ENCODE data around the gene NCOA1. TPM values are rescaled to one million over a fixed set of nuclear protein-coding genes. Genes with fewer than 3 reads are reported as not detected.
A peak's percentile ranks its signal among the peaks of the same experiment; 100 is the strongest.

The NCOA1 gene
- total RNA-seq, 1 experiment from 2014 or later = 24.6 TPM

DNA sequence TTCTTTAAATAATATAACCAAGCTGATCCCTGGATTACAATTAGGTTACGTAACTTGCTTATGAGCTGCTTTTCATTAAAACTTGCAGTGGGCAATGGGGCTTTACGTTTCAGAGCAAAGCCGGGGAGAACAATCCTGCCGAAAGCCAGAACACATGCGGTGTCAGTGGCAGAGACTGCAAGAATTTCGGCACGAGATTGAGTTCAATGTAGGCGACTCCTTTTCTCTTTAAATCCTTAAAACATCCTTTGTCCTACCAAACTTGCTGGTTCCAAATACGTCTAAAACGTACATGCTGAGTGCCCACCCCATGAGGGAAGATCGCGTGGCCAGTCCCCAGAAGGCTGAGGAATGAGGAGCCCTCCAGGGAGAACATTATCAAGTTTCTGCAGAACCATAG is 36.8 kb upstream of the NCOA1 start:
- DNase-seq (ENCODE audit: low read depth, low spot score) = no peak
- ATAC-seq = no peak
- in situ Hi-C loops (cut with HindIII; ENCODE audit: low pct_unique_long_range_greater_than_20kb, low sequenced_read_pairs) = no loop called here
- ChIA-PET POLR2A (interaction anchor here (0.6 to 1.3 kb wide), 2 partner anchors 32 to 306 kb away, joined by 3 to 7 read pairs; no protein-coding TSS in a partner anchor), CTCF (interaction anchor here (0.6 to 0.7 kb wide), 3 partner anchors 33 to 344 kb away, joined by 3 to 4 read pairs (median 3); no protein-coding TSS in a partner anchor)
- intact Hi-C loops (cut with micrococcal nuclease; ENCODE audit: unreplicated experiment) = no loop called here
- TF ChIP-seq, protein P1, sequence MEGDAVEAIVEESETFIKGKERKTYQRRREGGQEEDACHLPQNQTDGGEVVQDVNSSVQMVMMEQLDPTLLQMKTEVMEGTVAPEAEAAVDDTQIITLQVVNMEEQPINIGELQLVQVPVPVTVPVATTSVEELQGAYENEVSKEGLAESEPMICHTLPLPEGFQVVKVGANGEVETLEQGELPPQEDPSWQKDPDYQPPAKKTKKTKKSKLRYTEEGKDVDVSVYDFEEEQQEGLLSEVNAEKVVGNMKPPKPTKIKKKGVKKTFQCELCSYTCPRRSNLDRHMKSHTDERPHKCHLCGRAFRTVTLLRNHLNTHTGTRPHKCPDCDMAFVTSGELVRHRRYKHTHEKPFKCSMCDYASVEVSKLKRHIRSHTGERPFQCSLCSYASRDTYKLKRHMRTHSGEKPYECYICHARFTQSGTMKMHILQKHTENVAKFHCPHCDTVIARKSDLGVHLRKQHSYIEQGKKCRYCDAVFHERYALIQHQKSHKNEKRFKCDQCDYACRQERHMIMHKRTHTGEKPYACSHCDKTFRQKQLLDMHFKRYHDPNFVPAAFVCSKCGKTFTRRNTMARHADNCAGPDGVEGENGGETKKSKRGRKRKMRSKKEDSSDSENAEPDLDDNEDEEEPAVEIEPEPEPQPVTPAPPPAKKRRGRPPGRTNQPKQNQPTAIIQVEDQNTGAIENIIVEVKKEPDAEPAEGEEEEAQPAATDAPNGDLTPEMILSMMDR (IDR thresholded peaks at IDR 0.05) = no peak
- TF ChIP-seq POLR2AphosphoS5 (IDR thresholded peaks at IDR 0.05; ENCODE audit: low read depth, low read length) = no peak
- no peak for TF ChIP-seq SIN3A (IDR thresholded peaks at IDR 0.05; ENCODE audit: borderline replicate concordance, insufficient read depth, low read depth, low read length)
- TF ChIP-seq TCF7L2 (IDR thresholded peaks at IDR 0.05; ENCODE audit: low read depth, low read length) = no peak
- TF ChIP-seq, protein P2, sequence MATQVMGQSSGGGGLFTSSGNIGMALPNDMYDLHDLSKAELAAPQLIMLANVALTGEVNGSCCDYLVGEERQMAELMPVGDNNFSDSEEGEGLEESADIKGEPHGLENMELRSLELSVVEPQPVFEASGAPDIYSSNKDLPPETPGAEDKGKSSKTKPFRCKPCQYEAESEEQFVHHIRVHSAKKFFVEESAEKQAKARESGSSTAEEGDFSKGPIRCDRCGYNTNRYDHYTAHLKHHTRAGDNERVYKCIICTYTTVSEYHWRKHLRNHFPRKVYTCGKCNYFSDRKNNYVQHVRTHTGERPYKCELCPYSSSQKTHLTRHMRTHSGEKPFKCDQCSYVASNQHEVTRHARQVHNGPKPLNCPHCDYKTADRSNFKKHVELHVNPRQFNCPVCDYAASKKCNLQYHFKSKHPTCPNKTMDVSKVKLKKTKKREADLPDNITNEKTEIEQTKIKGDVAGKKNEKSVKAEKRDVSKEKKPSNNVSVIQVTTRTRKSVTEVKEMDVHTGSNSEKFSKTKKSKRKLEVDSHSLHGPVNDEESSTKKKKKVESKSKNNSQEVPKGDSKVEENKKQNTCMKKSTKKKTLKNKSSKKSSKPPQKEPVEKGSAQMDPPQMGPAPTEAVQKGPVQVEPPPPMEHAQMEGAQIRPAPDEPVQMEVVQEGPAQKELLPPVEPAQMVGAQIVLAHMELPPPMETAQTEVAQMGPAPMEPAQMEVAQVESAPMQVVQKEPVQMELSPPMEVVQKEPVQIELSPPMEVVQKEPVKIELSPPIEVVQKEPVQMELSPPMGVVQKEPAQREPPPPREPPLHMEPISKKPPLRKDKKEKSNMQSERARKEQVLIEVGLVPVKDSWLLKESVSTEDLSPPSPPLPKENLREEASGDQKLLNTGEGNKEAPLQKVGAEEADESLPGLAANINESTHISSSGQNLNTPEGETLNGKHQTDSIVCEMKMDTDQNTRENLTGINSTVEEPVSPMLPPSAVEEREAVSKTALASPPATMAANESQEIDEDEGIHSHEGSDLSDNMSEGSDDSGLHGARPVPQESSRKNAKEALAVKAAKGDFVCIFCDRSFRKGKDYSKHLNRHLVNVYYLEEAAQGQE (IDR thresholded peaks at IDR 0.05; ENCODE audit: insufficient read depth in 1 of 2, low read depth in 2 of 2, low read length in 1 of 2) = no peak
- Histone ChIP-seq H3K36me3 (ENCODE audit: control insufficient read depth, insufficient read depth, low read length) (no peaks in the 10 kb centered on the region), H3K27ac (ENCODE audit: low read length) (no peak overlapping the region), H3K27me3 (ENCODE audit: control insufficient read depth, insufficient read depth, low read length) (no peaks in the 10 kb centered on the region; the same call in 1 of the 2 replicates), H3K4me1 (ENCODE audit: control insufficient read depth, insufficient read depth, low read length) (peaks cover 5% of the 10 kb centered on the region; the same call in 1 of the 2 replicates), H3K4me3 (ENCODE audit: low read depth in 2 of 2, low read length in 2 of 2) (0 out of 4 replicates have a peak overlapping the region, but pooled peaks of 1 of the 2 experiments have one; percentile 1), H3K9me3 (ENCODE audit: control insufficient read depth, insufficient read depth, low read depth, low read length) (peaks cover 2% of the 10 kb centered on the region; the same call in 1 of the 2 replicates)
- no TSS peak for BruUV-seq (replicated peaks)

DNA sequence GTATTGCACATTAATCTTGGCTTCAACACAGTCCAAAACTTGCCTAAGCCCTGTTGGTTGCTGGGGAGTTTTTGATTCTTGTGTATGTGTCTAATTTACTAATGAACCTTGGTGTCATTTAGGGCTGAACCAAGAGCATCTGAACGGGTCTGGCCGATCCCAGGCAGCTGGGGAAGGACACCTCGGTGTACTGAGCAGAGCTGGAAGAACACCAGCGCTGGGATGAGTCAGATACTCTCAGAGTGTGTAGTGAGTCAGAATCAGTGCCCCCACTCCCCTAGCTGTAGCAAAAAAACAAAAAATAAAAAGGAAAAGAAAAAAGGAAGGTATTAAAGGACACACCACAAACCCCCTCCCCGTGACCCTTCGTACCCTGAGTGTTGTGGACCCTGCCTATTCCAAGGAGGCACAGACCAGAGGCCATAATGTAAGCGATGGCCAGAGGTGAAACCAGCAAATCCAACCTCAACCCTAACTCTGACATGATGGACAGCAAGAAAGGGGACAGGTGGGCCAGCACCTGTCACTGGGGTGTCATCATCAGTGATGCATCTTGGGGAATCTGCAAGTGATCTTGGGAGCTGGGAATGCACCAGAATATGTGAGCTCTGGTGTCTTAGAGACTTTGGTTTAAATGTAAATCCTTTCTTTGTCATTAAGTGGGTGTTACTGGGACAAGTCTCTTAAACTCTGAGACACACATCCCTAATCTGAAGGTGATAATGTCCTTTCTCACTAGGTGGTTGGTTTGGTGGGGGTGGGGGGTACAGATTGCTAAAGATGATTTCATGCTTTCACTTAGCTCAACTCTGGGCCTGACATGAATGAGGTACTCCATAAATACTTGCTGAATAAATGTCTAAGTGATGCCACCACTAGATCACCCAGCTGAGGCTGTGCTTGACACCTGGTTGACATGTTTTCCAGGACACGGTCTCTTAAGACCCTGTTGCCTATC is 34.2 kb upstream of the NCOA1 start:
- Histone ChIP-seq H3K9me3 (ENCODE audit: control insufficient read depth, insufficient read depth, low read depth, low read length) (no peaks in the 10 kb centered on the region), H3K27me3 (ENCODE audit: control insufficient read depth, insufficient read depth, low read length) (no peaks in the 10 kb centered on the region; the same call in 1 of the 2 replicates), H3K36me3 (ENCODE audit: control insufficient read depth, insufficient read depth, low read length) (no peaks in the 10 kb centered on the region), H3K4me1 (ENCODE audit: control insufficient read depth, insufficient read depth, low read length) (peaks cover 5% of the 10 kb centered on the region; the same call in 1 of the 2 replicates), H3K4me3 (ENCODE audit: low read depth in 2 of 2, low read length in 2 of 2) (no peak overlapping the region), H3K27ac (ENCODE audit: low read length) (no peak overlapping the region)
- DNase-seq (ENCODE audit: low read depth, low spot score) (no peak), ATAC-seq (peak; percentile 92)
- intact Hi-C loops (cut with micrococcal nuclease; ENCODE audit: unreplicated experiment) = no loop called here
- BruUV-seq (replicated peaks) = no TSS peak
- in situ Hi-C loops (cut with HindIII; ENCODE audit: low pct_unique_long_range_greater_than_20kb, low sequenced_read_pairs) = no loop called here
- POLR2A ChIA-PET = no interaction called here
- TF ChIP-seq, protein P2 (IDR thresholded peaks at IDR 0.05; ENCODE audit: insufficient read depth in 1 of 2, low read depth in 2 of 2, low read length in 1 of 2) = no peak
- CTCF ChIA-PET = no interaction called here

All from Panc1 (cell line).